ENCODE measurements around the gene SHISAL2A. TPM values are rescaled to one million over a fixed set of nuclear protein-coding genes. Genes with fewer than 3 reads are reported as not detected.

The SHISAL2A gene
- total and polyA plus RNA-seq, 10 of the 15 experiments (the other 5 are each of a cell fraction or from before 2014, with no cell fraction given), result 0.18 to 0.67 (median 0.45) TPM

DNA sequence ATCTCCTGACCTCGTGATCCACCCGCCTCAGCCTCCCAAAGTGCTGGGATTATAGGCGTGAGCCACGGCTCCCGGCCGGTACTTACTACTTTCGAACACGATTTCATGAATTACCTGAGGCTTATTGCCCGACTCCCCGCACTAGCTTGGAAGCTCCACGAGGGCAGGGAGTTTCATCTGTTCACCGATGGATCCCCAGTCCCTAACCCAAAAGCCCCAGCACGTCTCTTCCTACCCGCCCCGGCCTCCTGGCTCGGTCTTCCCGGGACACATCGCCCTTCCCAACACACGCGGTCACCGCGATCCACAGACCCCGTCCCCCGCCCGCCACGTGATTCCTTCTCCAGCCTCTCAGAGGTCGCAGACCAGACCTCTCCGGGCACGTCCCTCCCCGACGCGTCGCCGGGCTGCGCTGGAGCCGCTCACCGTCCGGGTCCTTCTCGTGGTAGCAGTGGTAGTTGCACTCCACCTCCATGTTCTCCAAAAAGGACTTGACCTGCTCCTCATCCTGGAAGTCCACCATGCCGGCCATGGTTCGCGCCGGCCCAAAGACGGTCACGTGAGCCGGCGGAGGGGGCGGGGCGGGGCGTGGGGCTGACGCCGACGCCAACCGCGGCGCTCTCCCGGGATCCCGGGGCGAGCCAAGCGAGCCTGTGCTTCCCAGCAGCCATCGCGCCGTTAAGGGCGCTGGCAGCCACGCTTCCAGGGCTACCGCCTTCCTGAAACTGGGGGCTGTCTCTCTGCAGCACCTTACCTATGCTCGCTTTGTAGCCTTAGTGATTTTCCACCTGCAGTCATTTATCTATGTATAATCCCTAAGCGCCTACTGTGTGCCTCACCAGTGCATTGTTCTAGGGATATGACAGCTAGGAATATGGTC is 65.1 kb downstream of the SHISAL2A start, which contains the start of gene COA7 (continued):
- TF ChIP-seq SREBF1 (IDR thresholded peaks at IDR 0.05; ENCODE audit: low read length) (no peak), SP1 (IDR thresholded peaks at IDR 0.05; ENCODE audit: low read depth, low read length) (peak; percentile 37), NFIC (IDR thresholded peaks at IDR 0.05; ENCODE audit: low read depth, low read length) (no peak), MYC (IDR thresholded peaks at IDR 0.05; ENCODE audit: insufficient read depth, insufficient read length, insufficient replicate concordance, low read length, severe bottlenecking) (peak; percentile 83)
- TF ChIP-seq, protein P1, sequence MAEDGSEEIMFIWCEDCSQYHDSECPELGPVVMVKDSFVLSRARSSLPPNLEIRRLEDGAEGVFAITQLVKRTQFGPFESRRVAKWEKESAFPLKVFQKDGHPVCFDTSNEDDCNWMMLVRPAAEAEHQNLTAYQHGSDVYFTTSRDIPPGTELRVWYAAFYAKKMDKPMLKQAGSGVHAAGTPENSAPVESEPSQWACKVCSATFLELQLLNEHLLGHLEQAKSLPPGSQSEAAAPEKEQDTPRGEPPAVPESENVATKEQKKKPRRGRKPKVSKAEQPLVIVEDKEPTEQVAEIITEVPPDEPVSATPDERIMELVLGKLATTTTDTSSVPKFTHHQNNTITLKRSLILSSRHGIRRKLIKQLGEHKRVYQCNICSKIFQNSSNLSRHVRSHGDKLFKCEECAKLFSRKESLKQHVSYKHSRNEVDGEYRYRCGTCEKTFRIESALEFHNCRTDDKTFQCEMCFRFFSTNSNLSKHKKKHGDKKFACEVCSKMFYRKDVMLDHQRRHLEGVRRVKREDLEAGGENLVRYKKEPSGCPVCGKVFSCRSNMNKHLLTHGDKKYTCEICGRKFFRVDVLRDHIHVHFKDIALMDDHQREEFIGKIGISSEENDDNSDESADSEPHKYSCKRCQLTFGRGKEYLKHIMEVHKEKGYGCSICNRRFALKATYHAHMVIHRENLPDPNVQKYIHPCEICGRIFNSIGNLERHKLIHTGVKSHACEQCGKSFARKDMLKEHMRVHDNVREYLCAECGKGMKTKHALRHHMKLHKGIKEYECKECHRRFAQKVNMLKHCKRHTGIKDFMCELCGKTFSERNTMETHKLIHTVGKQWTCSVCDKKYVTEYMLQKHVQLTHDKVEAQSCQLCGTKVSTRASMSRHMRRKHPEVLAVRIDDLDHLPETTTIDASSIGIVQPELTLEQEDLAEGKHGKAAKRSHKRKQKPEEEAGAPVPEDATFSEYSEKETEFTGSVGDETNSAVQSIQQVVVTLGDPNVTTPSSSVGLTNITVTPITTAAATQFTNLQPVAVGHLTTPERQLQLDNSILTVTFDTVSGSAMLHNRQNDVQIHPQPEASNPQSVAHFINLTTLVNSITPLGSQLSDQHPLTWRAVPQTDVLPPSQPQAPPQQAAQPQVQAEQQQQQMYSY (CRISPR knock-in tag; IDR thresholded peaks at IDR 0.05), result no peak
